Keratinocyte (primary cell): ENCODE results near the gene WDR77. TPM values are rescaled to one million over a fixed set of nuclear protein-coding genes. Genes with fewer than 3 reads are reported as not detected.

Source experiments
- DNase-seq: peaks from one replicate; pipeline ENCODE4 v3.0.0-alpha.2; 2011; ENCODE audit warnings: low read depth, missing footprints, low spot score
- FAIRE-seq: peaks from 2 replicates; lab custom pipeline; 2011; peaks lifted over from hg19 to GRCh38; lab: Jason Lieb, UNC
- H2AFZ ChIP-seq: 2 replicates; pipeline ENCODE4 v1.6.0; 2012; ENCODE audit warnings: low read length, control low read depth, inconsistent platforms; ENCODE audit not compliant: control insufficient read depth
- H3K27ac ChIP-seq: 2 replicates; pipeline ENCODE4 v1.5.1; 2011; ENCODE audit warnings: low read length; ENCODE audit not compliant: control insufficient read depth, insufficient read depth
- H3K27me3 ChIP-seq: 3 replicates; pipeline ENCODE4 v1.6.0; 2011; ENCODE audit warnings: low read length; ENCODE audit not compliant: control insufficient read depth, insufficient read depth; ENCODE audit errors: extremely low read depth
- H3K36me3 ChIP-seq, 2 experiments: 2 replicates in 1 of 2; 3 replicates in 1 of 2; pipeline ENCODE4 v1.5.1; 2011; ENCODE audit warnings: low read length in 2 of 2, mild to moderate bottlenecking in 1 of 2; ENCODE audit not compliant: control insufficient read depth in 2 of 2, insufficient read depth in 2 of 2; ENCODE audit errors: extremely low read depth in 1 of 2
- H3K4me1 ChIP-seq: 3 replicates; pipeline ENCODE4 v1.5.1; 2011; ENCODE audit warnings: low read length; ENCODE audit not compliant: control insufficient read depth, insufficient read depth; ENCODE audit errors: extremely low read depth
- H3K4me2 ChIP-seq: 3 replicates; pipeline ENCODE4 v1.6.0; 2011; ENCODE audit warnings: low read depth, low read length; ENCODE audit not compliant: control insufficient read depth, insufficient read depth; ENCODE audit errors: extremely low read depth
- H3K4me3 ChIP-seq, 3 experiments: fragments of 200-600 bp in 1 of 3; sonication (generic) in 1 of 3; 2 replicates in 2 of 3; 3 replicates in 1 of 3; pipeline ENCODE4 v1.5.1; 2011 to 2016; ENCODE audit warnings: low read length in 3 of 3, mild to moderate bottlenecking in 3 of 3, control low read depth in 2 of 3, inconsistent platforms in 1 of 3, low read depth in 1 of 3, mixed read lengths in 1 of 3, mixed run types in 1 of 3, moderate library complexity in 1 of 3; ENCODE audit not compliant: control insufficient read depth in 2 of 3, insufficient read depth in 2 of 3; ENCODE audit errors: extremely low read depth in 1 of 3
- H3K79me2 ChIP-seq: 2 replicates; pipeline ENCODE4 v1.6.0; 2012; ENCODE audit warnings: low read length; ENCODE audit not compliant: control insufficient read depth, insufficient read depth
- H3K9ac ChIP-seq: 3 replicates; pipeline ENCODE4 v1.6.0; 2011; ENCODE audit warnings: low read length; ENCODE audit not compliant: control insufficient read depth, insufficient read depth; ENCODE audit errors: extremely low read depth
- H3K9me1 ChIP-seq: 3 replicates; pipeline ENCODE4 v1.6.0; 2011; ENCODE audit warnings: low read length; ENCODE audit not compliant: control insufficient read depth, insufficient read depth; ENCODE audit errors: extremely low read depth
- H3K9me3 ChIP-seq: 2 replicates; pipeline ENCODE4 v1.5.1; 2012; ENCODE audit warnings: low read depth, low read length; ENCODE audit not compliant: control insufficient read depth
- H4K20me1 ChIP-seq: 3 replicates; pipeline ENCODE4 v1.6.0; 2011; ENCODE audit warnings: low read length; ENCODE audit not compliant: control insufficient read depth, insufficient read depth; ENCODE audit errors: extremely low read depth
- CTCF ChIP-seq, 3 experiments: IDR thresholded peaks in 1 of 3; conservative IDR thresholded peaks in 1 of 3; optimal IDR thresholded peaks in 1 of 3; 2 replicates in 2 of 3; 3 replicates in 1 of 3; pipeline versions ENCODE3 to v1.5.1; 2011; ENCODE audit warnings: low read length in 3 of 3, mild to moderate bottlenecking in 3 of 3, moderate library complexity in 2 of 3, control low read depth in 1 of 3, inconsistent platforms in 1 of 3; ENCODE audit not compliant: insufficient read depth in 2 of 3; ENCODE audit errors: extremely low read depth in 1 of 3
- EZH2 ChIP-seq: IDR thresholded peaks from one replicate; pipeline ENCODE4 v1.6.1; 2012; ENCODE audit warnings: inconsistent platforms, mild to moderate bottlenecking, low read length, moderate library complexity
- dilution Hi-C: fragments of 300-500 bp; cut with MboI; formaldehyde crosslinking; loops from one replicate; pipeline ENCODE4 v1.7.0; 2020; ENCODE audit warnings: low sequenced_read_pairs; ENCODE audit not compliant: extremely low pct_ligation_motif_present
- polyA plus RNA-seq, 5 experiments: library from polyadenylated mRNA; depleted of rRNA in 3 of 5; stranded (reverse) in 3 of 5; stranded (forward) in 1 of 5; unstranded in 1 of 5; fragments of >200 nt; gene quantifications; 1 replicate in 1 of 5; 2 replicates in 3 of 5; 3 replicates in 1 of 5; pipeline versions ENCODE4 v1.2.1 to v1.2.3, GENCODE V29; 2011 to 2012; ENCODE audit warnings: missing spikeins in 2 of 5, low read depth in 1 of 5, low replicate concordance in 1 of 5

Gene WDR77
- polyA plus RNA-seq, 1 donor (not counting 4 experiments of a cell fraction or from before 2014, with no cell fraction given): 110 TPM

GRCh38 chr1:111490220-111490619, 41.2 kb upstream of the WDR77 start:
- no peak overlapping the region for H3K4me3 ChIP-seq
- H3K27me3 ChIP-seq: peaks cover 6% of the 10 kb centered on the region
- dilution Hi-C loops: no loop called here
- no peaks in the 10 kb centered on the region for H3K4me1 ChIP-seq
- H2AFZ ChIP-seq: no peak overlapping the region
- no peaks in the 10 kb centered on the region for H3K9me3 ChIP-seq
- H4K20me1 ChIP-seq: no peaks in the 10 kb centered on the region
- no peaks in the 10 kb centered on the region for H3K79me2 ChIP-seq
- FAIRE-seq: no peak
- no peaks in the 10 kb centered on the region for H3K36me3 ChIP-seq
- H3K9ac ChIP-seq: no peak overlapping the region
- no peaks in the 10 kb centered on the region for H3K9me1 ChIP-seq
- H3K4me2 ChIP-seq: no peak overlapping the region
- DNase-seq: no peak
- TF ChIP-seq EZH2: no peak
- no peak for TF ChIP-seq CTCF (optimal IDR thresholded peaks at IDR 0.05 in 1 of 3, IDR thresholded peaks at IDR 0.05 in 1 of 3, conservative IDR thresholded peaks at IDR 0.05 in 1 of 3; ENCODE audit: extremely low read depth in 1 of 3, insufficient read depth in 2 of 3, low read length in 3 of 3)
- no peak overlapping the region for H3K27ac ChIP-seq

- TF ChIP-seq CTCF (optimal IDR thresholded peaks at IDR 0.05 in 1 of 3, IDR thresholded peaks at IDR 0.05 in 1 of 3, conservative IDR thresholded peaks at IDR 0.05 in 1 of 3; ENCODE audit: extremely low read depth in 1 of 3, insufficient read depth in 2 of 3, low read length in 3 of 3) (no peak), EZH2 (no peak)
- Histone ChIP-seq H3K9me1 (no peaks in the 10 kb centered on the region), H3K9ac (no peak overlapping the region), H4K20me1 (no peaks in the 10 kb centered on the region), H3K27ac (no peak overlapping the region), H3K4me1 (no peaks in the 10 kb centered on the region), H3K4me2 (no peak overlapping the region), H3K36me3 (no peaks in the 10 kb centered on the region), H3K79me2 (no peaks in the 10 kb centered on the region), H3K4me3 (no peak overlapping the region), H2AFZ (no peak overlapping the region), H3K9me3 (no peaks in the 10 kb centered on the region), H3K27me3 (peaks cover 6% of the 10 kb centered on the region)
- FAIRE-seq: no peak
- DNase-seq: no peak
- dilution Hi-C loops: no loop called here
These were observed 40.5 kb upstream of the WDR77 start for GRCh38 chr1:111489604-111490003.
